PC-3 (cell line): ENCODE results near the gene HECW1. TPM values are rescaled to one million over a fixed set of nuclear protein-coding genes. Genes with fewer than 3 reads are reported as not detected.

Experiments used
- ATAC-seq: fragments of 200-7000 bp; cut with Tn5 transposase; 2 replicates; pipeline ENCODE4 v1.9.1; 2020; ENCODE audit warnings: mild to moderate bottlenecking, moderate library complexity
- BruUV-seq: library from RNA; stranded (reverse); fragments of 400-500 nt; replicated peaks from 2 replicates; lab custom pipeline; 2021; lab: Mats Ljungman, UMichigan
- CTCF ChIA-PET: fragments of 300-600 bp; sonication (Branson Sonifier 250); formaldehyde crosslinking; loops from one replicate; lab custom pipeline; 2022; ENCODE audit warnings: antibody characterized with exemption; lab: Charles Lee
- POLR2A ChIA-PET: fragments of 300-600 bp; sonication (Branson Sonifier 250); formaldehyde crosslinking; loops from one replicate; lab custom pipeline; 2022; ENCODE audit warnings: antibody characterized with exemption; ENCODE audit not compliant: unreplicated experiment; lab: Charles Lee
- DNase-seq: peaks from one replicate; pipeline ENCODE4 v3.0.0-alpha.2; 2015
- H2AFZ ChIP-seq: fragments of 300-600 bp; sonication (generic); 2 replicates; pipeline ENCODE4 v1.6.0; 2016; ENCODE audit warnings: antibody characterized with exemption, low read length
- H3F3A ChIP-seq: fragments of 300-600 bp; sonication (generic); one replicate; pipeline ENCODE4 v1.6.0; 2017; ENCODE audit warnings: antibody characterized with exemption, low read length, control low read depth, mild to moderate bottlenecking; ENCODE audit not compliant: unreplicated experiment
- H3K27ac ChIP-seq: fragments of 300-600 bp; sonication (generic); 2 replicates; pipeline ENCODE4 v1.5.1; 2016; ENCODE audit warnings: mild to moderate bottlenecking, low read length
- H3K27me3 ChIP-seq: fragments of 300-600 bp; sonication (generic); 2 replicates; pipeline ENCODE4 v1.6.1; 2016; ENCODE audit warnings: low read length, mixed read lengths
- H3K36me3 ChIP-seq: fragments of 300-600 bp; sonication (generic); 2 replicates; pipeline ENCODE4 v1.6.1; 2016; ENCODE audit warnings: low read depth, mixed run types, low read length, mixed read lengths
- H3K4me1 ChIP-seq: fragments of 300-600 bp; sonication (generic); 2 replicates; pipeline ENCODE4 v1.5.1; 2016; ENCODE audit warnings: low read length; ENCODE audit not compliant: insufficient read depth
- H3K4me2 ChIP-seq: fragments of 300-600 bp; sonication (generic); 2 replicates; pipeline ENCODE4 v1.6.0; 2016; ENCODE audit warnings: low read length
- H3K4me3 ChIP-seq: fragments of 300-600 bp; sonication (generic); 2 replicates; pipeline ENCODE4 v1.5.1; 2016; ENCODE audit warnings: mild to moderate bottlenecking, low read length, mixed read lengths
- H3K79me2 ChIP-seq: fragments of 300-600 bp; sonication (generic); 2 replicates; pipeline ENCODE4 v1.6.1; 2017; ENCODE audit warnings: low read length, mixed read lengths
- H3K9ac ChIP-seq: fragments of 300-600 bp; sonication (generic); 2 replicates; pipeline ENCODE4 v1.6.0; 2016; ENCODE audit warnings: mild to moderate bottlenecking, low read length
- H3K9me2 ChIP-seq: fragments of 300-600 bp; sonication (generic); replicated peaks from 2 replicates; pipeline ENCODE4 v1.6.1; 2016; ENCODE audit warnings: mixed run types, low read length, mixed read lengths
- H3K9me3 ChIP-seq: fragments of 300-600 bp; sonication (generic); 2 replicates; pipeline ENCODE4 v1.6.1; 2016; ENCODE audit warnings: low read length, mixed read lengths
- H4K20me1 ChIP-seq: fragments of 300-600 bp; sonication (generic); 2 replicates; pipeline ENCODE4 v1.6.1; 2016; ENCODE audit warnings: low read length, mixed read lengths
- EZH2 ChIP-seq: fragments of 300-600 bp; sonication (generic); IDR thresholded peaks from one replicate; pipeline ENCODE4 v1.6.1; 2017; ENCODE audit warnings: antibody characterized with exemption, mild to moderate bottlenecking, low read length; ENCODE audit not compliant: unreplicated experiment
- EZH2phosphoT487 ChIP-seq: fragments of 300-600 bp; sonication (generic); IDR thresholded peaks from 2 replicates; pipeline ENCODE4 v1.6.1; 2018; ENCODE audit warnings: mild to moderate bottlenecking, antibody characterized with exemption, low read length, borderline replicate concordance
- intact Hi-C: fragments of 100-400 bp; cut with micrococcal nuclease; formaldehyde crosslinking; loops from 2 replicates; pipeline ENCODE4 v1.9.0; 2023
- total RNA-seq: library from RNA; depleted of rRNA; stranded (reverse); fragments of >200 nt; gene quantifications from 2 replicates; pipeline ENCODE4 v1.2.3, GENCODE V29; 2014
- TF ChIP-seq, protein P1 (sequence below): fragments of 300-600 bp; sonication (generic); conservative IDR thresholded peaks from 2 replicates; pipeline ENCODE4 v1.5.1; 2017; ENCODE audit warnings: antibody characterized with exemption, low read depth, mild to moderate bottlenecking, low read length

The HECW1 gene
- total RNA-seq, 1 experiment from 2014 or later: 3.0 TPM

GRCh38 chr7:43076189-43076605, 36.2 kb upstream of the HECW1 start:
- no peaks in the 10 kb centered on the region for H4K20me1 ChIP-seq
- TF ChIP-seq, protein P1, sequence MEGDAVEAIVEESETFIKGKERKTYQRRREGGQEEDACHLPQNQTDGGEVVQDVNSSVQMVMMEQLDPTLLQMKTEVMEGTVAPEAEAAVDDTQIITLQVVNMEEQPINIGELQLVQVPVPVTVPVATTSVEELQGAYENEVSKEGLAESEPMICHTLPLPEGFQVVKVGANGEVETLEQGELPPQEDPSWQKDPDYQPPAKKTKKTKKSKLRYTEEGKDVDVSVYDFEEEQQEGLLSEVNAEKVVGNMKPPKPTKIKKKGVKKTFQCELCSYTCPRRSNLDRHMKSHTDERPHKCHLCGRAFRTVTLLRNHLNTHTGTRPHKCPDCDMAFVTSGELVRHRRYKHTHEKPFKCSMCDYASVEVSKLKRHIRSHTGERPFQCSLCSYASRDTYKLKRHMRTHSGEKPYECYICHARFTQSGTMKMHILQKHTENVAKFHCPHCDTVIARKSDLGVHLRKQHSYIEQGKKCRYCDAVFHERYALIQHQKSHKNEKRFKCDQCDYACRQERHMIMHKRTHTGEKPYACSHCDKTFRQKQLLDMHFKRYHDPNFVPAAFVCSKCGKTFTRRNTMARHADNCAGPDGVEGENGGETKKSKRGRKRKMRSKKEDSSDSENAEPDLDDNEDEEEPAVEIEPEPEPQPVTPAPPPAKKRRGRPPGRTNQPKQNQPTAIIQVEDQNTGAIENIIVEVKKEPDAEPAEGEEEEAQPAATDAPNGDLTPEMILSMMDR: no peak
- TF ChIP-seq EZH2 (no peak), EZH2phosphoT487 (no peak)

DNA sequence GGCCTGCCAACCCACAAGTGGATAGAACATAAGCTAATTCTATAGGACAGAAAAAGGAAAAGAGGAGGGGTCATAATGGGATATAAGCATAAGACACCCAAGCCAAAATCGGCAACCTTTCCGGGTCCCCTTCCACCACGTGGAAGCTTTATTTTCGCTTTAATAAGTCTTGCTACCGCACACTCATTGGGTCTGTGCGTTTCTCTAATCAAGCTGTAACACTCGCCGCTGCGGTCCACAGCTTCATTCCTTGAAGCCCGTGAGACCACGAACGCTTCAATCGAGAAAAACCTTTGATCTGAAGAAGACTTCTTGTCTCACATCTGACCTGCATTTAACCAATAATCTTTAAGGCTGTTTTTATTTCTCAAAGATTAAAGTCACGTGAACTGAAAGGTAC, 35.8 kb upstream of the HECW1 start:
- ATAC-seq (no peak), DNase-seq (no peak)
- ChIA-PET CTCF (no interaction called here), POLR2A (no interaction called here)
- Histone ChIP-seq H3K27me3 (no peaks in the 10 kb centered on the region), H3K4me3 (no peak overlapping the region), H3F3A (no peaks in the 10 kb centered on the region), H4K20me1 (no peaks in the 10 kb centered on the region), H3K36me3 (no peaks in the 10 kb centered on the region), H3K9me2 (no peaks in the 10 kb centered on the region), H2AFZ (no peak overlapping the region), H3K9ac (no peak overlapping the region), H3K27ac (no peak overlapping the region), H3K4me1 (peaks cover 10% of the 10 kb centered on the region), H3K79me2 (no peaks in the 10 kb centered on the region), H3K4me2 (no peak overlapping the region), H3K9me3 (no peaks in the 10 kb centered on the region)
- intact Hi-C loops: no loop called here
- TF ChIP-seq, protein P1: no peak
- TF ChIP-seq EZH2phosphoT487: no peak
- no peak for TF ChIP-seq EZH2
- no TSS peak for BruUV-seq

More at GRCh38 chr7:43076189-43076605, 36.2 kb upstream of the HECW1 start:
- ChIA-PET POLR2A (no interaction called here), CTCF (no interaction called here)
- ATAC-seq (no peak), DNase-seq (no peak)
- H3K9ac ChIP-seq: no peak overlapping the region
- H3K4me1 ChIP-seq: peaks cover 10% of the 10 kb centered on the region
- H3K36me3 ChIP-seq: no peaks in the 10 kb centered on the region
- BruUV-seq: no TSS peak
- no peaks in the 10 kb centered on the region for H3K9me2 ChIP-seq
- no peaks in the 10 kb centered on the region for H3K79me2 ChIP-seq
- H3K27ac ChIP-seq: no peak overlapping the region
- H3K4me2 ChIP-seq: no peak overlapping the region
- H3F3A ChIP-seq: no peaks in the 10 kb centered on the region
- intact Hi-C loops: no loop called here
- H2AFZ ChIP-seq: no peak overlapping the region
- no peaks in the 10 kb centered on the region for H3K9me3 ChIP-seq
- no peaks in the 10 kb centered on the region for H3K27me3 ChIP-seq
- no peak overlapping the region for H3K4me3 ChIP-seq

- ATAC-seq (no peak), DNase-seq (no peak)
- no peak for TF ChIP-seq EZH2
- Histone ChIP-seq H3K27me3 (no peaks in the 10 kb centered on the region), H3K27ac (no peak overlapping the region), H2AFZ (peak overlapping the region; percentile 56), H3K4me1 (peaks cover 10% of the 10 kb centered on the region), H3K9me2 (no peaks in the 10 kb centered on the region), H4K20me1 (no peaks in the 10 kb centered on the region), H3K9me3 (no peaks in the 10 kb centered on the region), H3K9ac (no peak overlapping the region), H3K4me2 (no peak overlapping the region), H3K79me2 (no peaks in the 10 kb centered on the region), H3F3A (no peaks in the 10 kb centered on the region), H3K36me3 (no peaks in the 10 kb centered on the region), H3K4me3 (no peak overlapping the region)
- no TSS peak for BruUV-seq
- CTCF ChIA-PET: no interaction called here
- intact Hi-C loops: no loop called here
- POLR2A ChIA-PET: no interaction called here
Observed at GRCh38 chr7:43077285-43077684, 35.2 kb upstream of the HECW1 start.
